ENCODE data around the gene ARHGEF35.
"Not testable (repeated sequence)": the region's sequence is repeated elsewhere in the genome, so short reads cannot be mapped to it uniquely, and the experiment has no call there.

ARHGEF35 gene

DNA sequence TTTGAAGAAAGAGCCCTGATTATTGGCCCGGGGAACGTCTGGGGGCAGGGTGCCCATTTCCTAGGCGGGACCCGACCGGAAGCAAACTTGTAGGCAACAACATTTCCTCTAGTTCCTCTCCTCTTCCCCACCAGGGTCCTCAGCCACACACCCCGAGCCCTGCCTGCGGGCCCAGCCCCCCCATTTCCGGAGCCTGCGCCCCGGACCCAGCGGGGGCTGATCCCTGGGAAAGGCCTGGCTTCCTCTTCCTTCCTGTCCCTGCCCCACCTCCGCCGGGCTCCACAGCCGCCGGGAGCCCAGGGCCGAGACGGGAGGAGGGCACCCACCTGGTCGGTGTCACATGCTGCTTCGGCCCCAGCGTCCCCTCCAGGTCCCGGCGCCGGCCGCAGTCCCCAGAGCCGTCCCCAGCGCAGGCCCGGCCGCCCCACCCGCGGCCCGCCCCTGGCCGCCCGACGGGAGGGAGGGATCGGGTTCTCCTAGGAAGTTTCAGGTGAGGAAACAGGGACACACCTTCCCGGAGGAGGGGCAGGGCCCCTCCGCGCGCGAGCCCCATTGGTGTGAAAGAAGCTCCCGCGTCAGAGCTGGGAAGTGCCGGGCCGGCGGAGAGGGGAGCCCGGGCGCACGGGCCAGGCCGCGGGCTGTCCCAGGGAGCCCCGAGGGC is at the start of gene ARHGEF35:
Gene ARHGEF35, minus strand, starts transcription at position 622 of the 661 bp plus-strand sequence. CDS start 7,450 bp downstream, outside the sequence.
- not testable (repeated sequence) for DNase-seq

DNA sequence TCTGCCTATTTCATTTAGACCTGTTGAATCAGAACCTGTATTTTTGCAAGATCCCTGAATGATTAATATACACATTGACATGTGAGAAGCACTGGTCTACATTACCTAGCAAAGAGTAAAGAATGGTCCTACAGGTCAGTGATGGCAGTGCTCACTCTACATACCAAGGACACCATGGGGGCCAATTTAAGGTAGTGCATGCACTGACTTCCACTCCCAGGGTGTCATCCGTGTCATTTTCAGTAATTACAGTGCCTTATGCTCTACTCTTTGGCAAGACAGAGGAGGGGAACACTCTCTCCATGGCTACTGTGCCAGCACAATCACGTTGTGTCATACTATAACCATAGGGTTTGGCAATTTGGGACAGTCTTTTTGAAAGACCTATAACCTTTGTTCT is 49.7 kb upstream of the ARHGEF35 start:
- not testable (repeated sequence) for DNase-seq

- not testable (repeated sequence) for DNase-seq
Measured at GRCh38 chr7:144239365-144239764, 43.7 kb upstream of the ARHGEF35 start, which contains the start of gene OR2A42. Gene OR2A42, minus strand, starts transcription at chr7:144239605. Its CDS starts 6,762 bp downstream, at chr7:144232843.

- not testable (repeated sequence) for DNase-seq
Measured at GRCh38 chr7:144238530-144239082, 43.0 kb upstream of the ARHGEF35 start.

GRCh38 chr7:144233039-144233438 is 37.4 kb upstream of the ARHGEF35 start:
- DNase-seq, result not testable (repeated sequence)

GRCh38 chr7:144231027-144231426 is 35.4 kb upstream of the ARHGEF35 start:
- not testable (repeated sequence) for DNase-seq

GRCh38 chr7:144228810-144229209 is 33.2 kb upstream of the ARHGEF35 start:
- not testable (repeated sequence) for DNase-seq

- not testable (repeated sequence) for DNase-seq
Measured at GRCh38 chr7:144226866-144227265, 31.2 kb upstream of the ARHGEF35 start.

GRCh38 chr7:144223675-144224074 is 28.0 kb upstream of the ARHGEF35 start:
- DNase-seq, result not testable (repeated sequence)

GRCh38 chr7:144220531-144220930 is 24.9 kb upstream of the ARHGEF35 start:
- not testable (repeated sequence) for DNase-seq

DNA sequence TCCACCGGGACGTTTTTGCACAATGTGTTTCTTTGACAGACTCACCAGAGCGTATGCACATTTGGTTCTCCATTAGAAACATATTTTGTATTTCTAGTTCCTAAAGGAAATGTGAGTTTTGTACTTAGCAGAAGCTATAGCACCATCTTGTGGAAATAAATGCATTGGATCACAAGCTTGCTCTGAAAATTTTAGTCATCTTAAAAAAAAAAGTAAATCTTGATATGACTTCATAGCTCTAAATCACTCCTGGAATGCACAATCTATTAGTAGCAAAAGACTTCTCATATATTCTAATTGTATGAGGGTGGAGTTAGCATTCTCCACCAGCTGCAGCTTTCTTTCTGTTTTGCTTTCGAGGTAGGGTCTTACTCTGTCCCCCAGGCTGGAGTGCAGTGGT is 23.5 kb upstream of the ARHGEF35 start:
- DNase-seq, result not testable (repeated sequence)

GRCh38 chr7:144218581-144218980 is 22.9 kb upstream of the ARHGEF35 start:
- DNase-seq, result not testable (repeated sequence)

GRCh38 chr7:144217200-144217599 is 21.6 kb upstream of the ARHGEF35 start:
- DNase-seq, result not testable (repeated sequence)

DNA sequence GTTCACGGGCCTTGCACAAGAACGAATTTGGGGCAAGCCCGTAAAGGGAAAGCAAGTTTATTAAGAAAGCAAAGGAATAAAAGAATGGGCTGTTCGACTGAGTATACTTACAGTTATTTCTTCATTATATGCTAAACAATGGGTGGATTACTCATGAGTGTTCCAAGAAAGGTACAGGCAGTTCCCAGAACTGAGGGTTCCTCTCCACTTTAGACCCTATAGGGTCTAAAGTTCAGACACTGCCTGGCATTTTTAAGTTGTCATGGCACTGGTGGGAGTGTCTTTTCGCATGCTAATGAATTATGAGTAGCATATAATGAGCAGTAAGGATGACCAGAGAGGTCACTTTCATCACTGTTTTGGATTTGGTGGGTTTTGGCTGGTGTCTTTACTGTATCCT is 9.7 kb upstream of the ARHGEF35 start:
- DNase-seq, result not testable (repeated sequence)

- DNase-seq, result not testable (repeated sequence)
Measured at GRCh38 chr7:144203086-144203485, 7.5 kb upstream of the ARHGEF35 start.

GRCh38 chr7:144201978-144202377 is 6.3 kb upstream of the ARHGEF35 start:
- not testable (repeated sequence) for DNase-seq

DNA sequence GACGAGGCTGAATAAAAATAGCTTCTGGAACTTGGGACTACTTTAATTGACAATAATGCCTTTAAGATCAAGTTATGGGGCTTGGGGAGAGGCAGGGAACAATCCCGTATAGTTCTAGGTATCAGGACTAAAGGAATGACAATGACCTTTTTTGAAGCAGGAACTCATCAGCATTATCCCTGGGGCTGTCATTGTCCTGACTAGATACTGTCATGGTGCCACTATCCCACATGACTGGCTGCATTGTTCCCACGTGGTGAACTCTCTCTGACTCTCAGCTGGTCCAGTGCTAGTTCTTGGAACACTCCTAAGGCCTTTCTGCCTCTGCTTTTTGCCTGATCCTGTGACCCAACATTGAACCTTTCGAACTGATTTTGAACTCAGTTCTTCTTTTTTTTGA is 3.3 kb upstream of the ARHGEF35 start:
- not testable (repeated sequence) for DNase-seq

DNA sequence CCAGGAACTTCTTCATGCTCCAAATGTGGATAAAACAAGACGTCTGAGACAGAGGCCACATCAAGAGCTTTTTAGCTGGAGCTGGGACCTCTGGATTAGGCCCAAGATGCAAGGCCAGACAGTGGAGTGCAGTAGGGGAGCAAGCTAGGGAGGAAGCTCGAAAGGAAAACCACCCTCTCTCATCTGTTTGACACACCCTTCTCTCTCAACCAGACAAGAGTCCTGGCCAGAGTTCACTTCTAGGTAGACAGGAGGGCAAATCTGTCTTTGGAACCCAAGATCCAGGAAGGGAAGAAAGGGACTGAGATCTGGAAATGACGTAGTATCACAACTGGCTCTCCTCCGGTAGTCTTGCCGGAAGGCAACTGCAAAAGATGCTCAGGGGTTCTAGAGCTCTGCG is 1.2 kb downstream of the ARHGEF35 start:
- not testable (repeated sequence) for DNase-seq

- not testable (repeated sequence) for DNase-seq
Measured at GRCh38 chr7:144193782-144194181, 1.9 kb downstream of the ARHGEF35 start.

DNA sequence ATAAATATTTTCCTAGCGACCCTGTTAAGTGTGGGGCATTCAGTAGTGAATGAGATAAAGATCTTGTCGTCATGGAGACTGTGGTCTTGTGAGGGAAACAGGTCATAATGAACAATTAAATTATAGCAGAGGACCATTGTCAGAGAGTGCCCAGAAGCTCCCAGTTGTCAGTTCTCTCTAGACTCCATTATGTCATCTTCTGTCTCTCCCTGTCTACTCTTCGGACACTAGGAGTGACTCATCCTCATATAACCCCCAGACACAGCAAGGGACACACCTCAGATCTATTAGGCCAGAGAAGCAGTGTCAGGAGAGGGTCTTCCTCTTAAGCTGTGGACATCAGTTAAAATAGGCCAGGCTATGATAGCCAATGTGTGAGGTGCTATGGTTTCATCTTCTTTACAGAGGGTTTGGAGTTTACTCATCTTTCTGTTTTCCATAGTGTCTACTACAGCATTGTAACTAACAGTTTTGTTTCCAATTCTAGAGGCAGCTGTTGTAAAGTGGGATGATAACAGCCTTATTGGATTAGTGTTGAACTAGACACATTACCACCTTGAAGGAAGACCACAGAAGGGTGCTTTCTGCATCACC is 7.0 kb downstream of the ARHGEF35 start:
- DNase-seq, result not testable (repeated sequence)

GRCh38 chr7:144187848-144188247 is 7.8 kb downstream of the ARHGEF35 start:
- DNase-seq, result not testable (repeated sequence)

- DNase-seq, result not testable (repeated sequence)
Measured at GRCh38 chr7:144183166-144183565, 12.5 kb downstream of the ARHGEF35 start, which contains the start of gene CTAGE4. Gene CTAGE4, plus strand, starts transcription at chr7:144183466. Its CDS starts 38 bp downstream, at chr7:144183504.

DNA sequence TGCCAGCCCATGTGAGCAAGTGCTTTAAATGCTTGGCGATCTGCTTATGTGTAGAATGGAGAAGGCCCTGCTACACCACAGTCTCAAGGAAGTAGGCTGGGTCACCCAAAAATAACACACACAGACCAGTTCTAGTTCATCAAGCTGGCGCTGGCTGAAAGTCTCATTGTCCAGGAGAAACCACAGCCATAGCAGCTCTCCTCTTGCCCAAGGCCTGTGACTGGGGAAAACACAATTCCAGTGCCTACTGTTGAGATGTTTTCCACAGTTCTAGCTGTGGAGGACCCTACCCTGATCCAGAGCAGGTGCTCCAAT is 16.5 kb downstream of the ARHGEF35 start:
- DNase-seq, result not testable (repeated sequence)
